ENCODE data around the gene DUOX2.

Gene DUOX2

GRCh38 chr15:45114076-45114750, at the start of gene DUOX2, which contains the start of gene DUOXA2:
DUOX2 (minus strand) TSS chr15:45114172; CDS start chr15:45113411, 761 bp downstream.
DUOXA2 (plus strand) TSS chr15:45114326; CDS start chr15:45114606, 280 bp downstream.
- DNase-seq (ENCODE audit: low read depth in 2 of 2) = no peak

GRCh38 chr15:45163508-45163856, 49.5 kb upstream of the DUOX2 start:
- DNase-seq (ENCODE audit: low read depth in 2 of 2) = no peak

DNA sequence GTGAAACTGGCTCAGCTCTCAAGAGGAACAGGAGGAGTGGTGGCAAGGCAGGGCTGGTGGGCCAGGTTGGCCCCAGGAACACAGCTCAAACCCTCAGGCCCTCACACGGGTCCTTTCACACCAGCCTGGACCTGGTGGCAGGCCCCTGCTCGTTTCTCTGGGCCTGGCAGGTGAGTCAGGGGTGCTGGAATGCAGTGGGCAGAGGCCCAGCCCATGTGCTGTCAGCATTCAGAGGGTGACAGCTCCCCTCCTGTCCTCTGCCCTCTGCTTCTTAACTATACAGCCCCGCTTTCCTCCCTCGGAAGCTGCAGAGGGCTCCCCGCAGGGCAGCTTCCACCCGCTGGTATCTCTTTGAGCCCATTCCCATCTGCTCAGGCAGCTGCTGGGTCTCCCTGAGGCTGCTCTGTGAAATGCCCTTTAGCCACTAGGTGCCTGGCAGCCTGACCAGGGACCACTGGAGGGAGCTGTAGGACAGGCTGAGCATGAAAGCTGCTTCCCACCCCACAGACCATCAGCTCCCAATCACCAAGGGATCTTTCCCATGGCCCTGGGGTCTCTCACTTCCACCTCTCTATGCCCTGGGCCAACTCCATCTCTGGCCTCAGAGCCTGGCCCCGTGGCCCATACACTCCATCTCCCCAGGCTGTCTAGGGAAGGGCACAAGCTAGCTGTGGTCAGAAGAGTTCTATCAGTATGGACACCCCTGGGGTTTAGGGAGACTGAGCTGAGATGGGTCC, 49.0 kb upstream of the DUOX2 start:
- DNase-seq (ENCODE audit: low read depth in 2 of 2) = peak; percentile 37 to 41

GRCh38 chr15:45161666-45162065, 47.7 kb upstream of the DUOX2 start:
- DNase-seq (ENCODE audit: low read depth in 2 of 2) = no peak

DNA sequence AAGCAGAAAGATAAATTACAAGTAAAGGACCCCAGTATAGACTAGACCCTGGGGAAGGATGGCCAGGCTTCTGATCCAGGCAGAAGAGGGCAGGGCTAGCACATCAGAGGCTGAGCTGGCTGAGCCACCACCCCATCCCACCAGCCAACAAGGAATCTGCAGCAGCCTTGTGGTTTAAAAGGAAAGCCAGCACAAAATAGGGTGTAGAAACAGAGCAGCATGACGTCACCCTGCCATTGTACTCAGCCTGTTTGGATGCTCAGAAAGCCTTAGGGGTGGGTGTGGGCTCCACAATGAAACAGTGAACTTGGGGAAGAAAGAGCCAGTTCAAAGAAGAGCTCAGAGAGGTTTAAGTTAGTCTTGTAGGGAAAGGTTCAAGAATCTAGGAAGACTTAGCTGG, 44.0 kb upstream of the DUOX2 start:
- no peak for DNase-seq (ENCODE audit: low read depth in 2 of 2)

DNA sequence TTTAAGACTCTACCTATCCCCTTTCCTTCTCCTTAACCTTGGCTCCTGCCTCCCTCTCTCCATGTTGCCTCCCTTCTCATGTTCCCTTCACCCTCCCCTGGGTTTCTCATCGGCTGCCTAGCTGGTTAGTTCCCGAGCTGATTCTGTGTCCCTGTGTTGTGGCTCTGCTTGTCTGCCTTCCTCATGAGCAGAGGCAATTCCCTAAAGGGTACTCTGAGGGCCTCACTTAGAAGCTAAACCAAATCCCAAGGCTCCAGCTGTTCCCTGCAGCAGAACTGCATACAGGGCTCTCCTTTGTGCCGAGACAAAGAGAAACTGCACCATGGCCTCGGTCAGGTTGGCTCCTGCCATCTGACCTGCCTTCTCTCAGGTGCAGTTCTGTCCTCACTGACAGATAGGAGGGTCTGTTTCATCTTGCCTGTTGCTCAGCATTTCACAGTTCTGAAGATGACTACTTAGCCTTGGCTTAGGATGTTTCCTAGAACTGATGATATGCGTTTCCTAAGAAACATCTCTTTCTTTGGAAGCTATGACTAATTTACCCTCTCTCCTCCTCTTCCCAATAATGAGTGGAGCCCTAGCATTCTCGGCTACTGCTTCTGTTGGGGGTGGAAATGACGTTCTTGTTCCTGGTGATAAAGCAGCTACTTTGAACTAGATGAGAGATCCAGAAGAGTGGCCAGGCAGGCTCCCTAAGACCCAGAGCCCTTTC, 42.9 kb upstream of the DUOX2 start:
- no peak for DNase-seq (ENCODE audit: low read depth in 2 of 2)

DNA sequence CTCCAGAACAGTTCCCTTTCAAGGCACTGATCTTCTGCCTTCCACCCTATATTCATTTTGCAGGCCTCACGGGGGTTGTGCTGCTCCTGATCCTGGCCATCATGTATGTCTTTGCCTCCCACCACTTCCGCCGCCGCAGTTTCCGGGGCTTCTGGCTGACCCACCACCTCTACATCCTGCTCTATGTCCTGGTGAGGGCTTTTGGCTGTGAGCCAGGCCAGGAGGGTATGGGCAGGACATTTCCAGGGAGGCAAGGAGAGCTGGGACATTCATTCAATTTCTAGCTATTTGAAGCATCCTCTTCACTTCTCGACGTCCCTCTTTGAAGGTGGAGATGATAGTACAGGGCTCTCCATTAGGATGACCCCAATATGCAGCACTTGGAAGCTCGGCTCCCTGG, 41.8 kb upstream of the DUOX2 start:
- DNase-seq (ENCODE audit: low read depth in 2 of 2) = no peak

DNA sequence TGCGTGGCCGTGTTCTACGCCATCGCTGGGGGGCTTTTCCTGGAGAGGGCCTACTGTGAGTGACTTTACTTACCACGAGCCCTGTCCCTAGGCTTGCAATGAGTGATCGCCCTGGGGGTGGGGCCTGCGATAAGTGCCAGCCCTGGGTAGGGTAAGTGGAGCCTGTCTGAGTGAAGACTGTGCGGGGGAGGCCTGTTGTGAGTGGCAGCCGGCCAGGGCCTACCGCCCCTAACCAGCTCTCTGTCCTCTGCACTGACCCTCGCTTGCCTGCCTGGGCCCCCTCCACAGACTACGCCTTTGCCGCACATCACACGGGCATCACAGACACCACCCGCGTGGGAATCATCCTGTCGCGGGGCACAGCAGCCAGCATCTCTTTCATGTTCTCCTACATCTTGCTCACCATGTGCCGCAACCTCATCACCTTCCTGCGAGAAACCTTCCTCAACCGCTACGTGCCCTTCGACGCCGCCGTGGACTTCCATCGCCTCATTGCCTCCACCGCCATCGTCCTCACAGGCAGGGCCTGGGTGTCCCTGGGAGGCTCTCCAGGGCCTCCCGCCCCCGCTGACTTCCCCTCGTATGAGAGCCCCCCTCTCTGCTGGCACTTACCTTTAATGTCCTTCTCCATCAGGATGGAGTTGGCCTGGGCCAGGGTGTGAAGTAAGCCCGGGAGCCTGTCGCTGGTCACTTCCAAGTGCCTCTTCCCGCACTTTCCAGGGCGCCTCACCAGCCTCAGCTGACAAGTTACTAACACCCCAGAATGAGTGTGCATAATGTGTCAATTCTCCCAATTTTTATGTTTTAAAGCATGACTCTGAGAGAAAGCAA, 38.2 kb upstream of the DUOX2 start:
- DNase-seq (ENCODE audit: low read depth in 2 of 2) = no peak

DNA sequence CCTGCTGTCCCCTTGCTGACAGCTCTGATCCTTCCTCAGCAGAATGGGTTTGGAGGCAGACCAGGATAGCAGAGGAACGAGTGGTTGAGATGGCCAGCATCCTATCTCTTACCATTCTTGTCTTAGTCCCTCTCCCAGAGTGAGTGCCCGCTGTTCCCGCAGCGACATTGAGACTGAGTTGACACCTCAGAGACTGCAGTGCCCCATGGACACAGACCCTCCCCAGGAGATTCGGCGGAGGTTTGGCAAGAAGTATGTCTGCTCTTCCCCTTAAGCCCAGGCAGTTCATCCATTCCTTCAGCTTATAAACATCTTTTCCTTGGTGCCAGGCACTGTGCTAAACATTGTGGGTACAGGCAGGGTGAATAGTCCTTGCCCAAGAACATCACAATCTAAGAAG, 37.0 kb upstream of the DUOX2 start:
- no peak for DNase-seq (ENCODE audit: low read depth in 2 of 2)

- no peak for DNase-seq (ENCODE audit: low read depth in 2 of 2)
These were observed 36.5 kb upstream of the DUOX2 start for GRCh38 chr15:45150481-45150880.

GRCh38 chr15:45149060-45149459, 35.1 kb upstream of the DUOX2 start:
- no peak for DNase-seq (ENCODE audit: low read depth in 2 of 2)

- DNase-seq (ENCODE audit: low read depth in 2 of 2) = no peak
These were observed 34.4 kb upstream of the DUOX2 start for GRCh38 chr15:45148076-45149059.

- DNase-seq (ENCODE audit: low read depth in 2 of 2) = no peak
These were observed 33.6 kb upstream of the DUOX2 start for GRCh38 chr15:45147606-45148005.

- DNase-seq (ENCODE audit: low read depth in 2 of 2) = no peak
These were observed 32.4 kb upstream of the DUOX2 start for GRCh38 chr15:45146405-45146804.

DNA sequence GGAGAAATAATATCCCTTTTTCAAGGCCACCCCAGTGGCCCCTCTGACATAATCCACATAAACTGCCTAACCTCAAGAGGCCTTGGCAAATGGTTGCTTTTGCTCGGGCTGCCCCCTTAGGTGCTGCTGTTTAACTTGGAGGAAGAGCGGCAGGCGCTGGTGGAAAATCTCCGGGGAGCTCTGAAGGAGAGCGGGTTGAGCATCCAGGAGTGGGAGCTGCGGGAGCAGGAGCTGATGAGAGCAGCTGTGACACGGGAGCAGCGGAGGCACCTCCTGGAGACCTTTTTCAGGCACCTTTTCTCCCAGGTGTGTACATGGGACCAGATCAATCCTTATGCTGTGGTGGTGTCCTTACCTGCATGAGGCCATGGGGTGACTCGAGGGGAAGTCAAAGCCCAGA, 30.8 kb upstream of the DUOX2 start:
- DNase-seq (ENCODE audit: low read depth in 2 of 2) = no peak

DNA sequence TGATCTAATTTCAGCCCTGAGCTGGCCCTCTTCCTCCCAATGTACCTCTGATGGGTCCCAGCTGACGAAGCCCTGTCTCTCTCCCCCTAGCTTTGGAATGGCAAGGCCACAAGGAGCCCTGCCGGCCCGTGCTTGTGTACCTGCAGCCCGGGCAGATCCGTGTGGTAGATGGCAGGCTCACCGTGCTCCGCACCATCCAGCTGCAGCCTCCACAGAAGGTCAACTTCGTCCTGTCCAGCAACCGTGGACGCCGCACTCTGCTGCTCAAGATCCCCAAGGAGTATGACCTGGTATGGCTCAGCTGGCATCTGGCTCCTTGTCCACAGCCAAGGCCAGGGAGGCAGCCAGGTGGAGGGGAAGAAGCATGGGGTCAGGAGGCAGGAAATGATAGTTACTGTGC, 30.0 kb upstream of the DUOX2 start:
- no peak for DNase-seq (ENCODE audit: low read depth in 2 of 2)

- no peak for DNase-seq (ENCODE audit: low read depth in 2 of 2)
These were observed 29.1 kb upstream of the DUOX2 start for GRCh38 chr15:45143056-45143455.

- DNase-seq (ENCODE audit: low read depth in 2 of 2) = no peak
These were observed 27.4 kb upstream of the DUOX2 start for GRCh38 chr15:45141386-45141785.

DNA sequence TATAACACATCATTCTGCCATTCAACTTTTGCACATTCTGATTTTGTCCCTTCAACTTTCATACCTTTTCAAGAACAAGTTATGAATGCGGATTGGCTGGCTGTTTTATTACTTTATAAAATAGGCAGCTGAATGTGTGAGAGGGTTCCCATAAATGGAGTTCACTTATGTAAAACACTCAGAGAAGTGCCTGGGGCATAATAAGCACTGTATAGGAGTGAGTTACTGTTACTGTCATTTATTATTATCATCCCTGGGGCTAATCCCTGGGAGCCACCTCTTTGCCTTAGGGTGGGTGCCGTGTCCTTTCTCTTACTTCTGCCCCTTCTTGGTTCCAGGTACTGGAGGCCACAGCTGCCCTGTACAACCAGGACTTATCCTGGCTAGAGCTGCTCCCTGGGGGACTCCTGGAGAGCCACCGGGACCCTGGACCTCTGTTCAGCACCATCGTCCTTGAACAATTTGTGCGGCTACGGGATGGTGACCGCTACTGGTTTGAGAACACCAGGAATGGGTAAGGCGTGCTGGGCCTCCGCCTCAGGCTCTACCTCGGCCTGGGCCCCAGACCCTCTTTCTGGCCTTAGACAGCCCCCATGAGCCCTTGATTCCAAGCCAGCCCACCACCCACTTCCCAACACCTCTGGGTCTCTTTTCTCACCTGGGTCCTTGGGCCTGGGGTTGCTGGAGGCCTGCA, 26.7 kb upstream of the DUOX2 start:
- DNase-seq (ENCODE audit: low read depth in 2 of 2) = no peak

DNA sequence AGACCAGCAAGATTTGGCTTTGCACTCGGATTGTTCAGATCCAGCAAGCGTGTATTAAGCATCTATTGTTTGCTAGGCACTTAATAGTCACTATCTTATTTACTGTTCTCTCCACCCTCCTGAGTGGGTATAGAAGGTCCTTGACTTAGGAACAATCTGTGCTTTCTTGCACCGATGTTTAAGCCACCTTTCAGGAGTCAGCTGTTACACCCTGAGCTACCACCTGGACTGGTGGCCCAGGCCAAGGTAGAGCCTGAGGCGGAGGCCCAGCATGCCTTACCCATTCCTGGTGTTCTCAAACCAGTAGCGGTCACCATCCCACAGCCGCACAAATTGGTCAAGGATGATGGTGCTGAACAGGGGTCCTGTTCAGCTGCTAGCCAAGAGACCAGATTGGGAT, 25.8 kb upstream of the DUOX2 start:
- DNase-seq (ENCODE audit: low read depth in 2 of 2) = no peak

Data from stimulated activated CD4-positive, alpha-beta T cell treated with anti-CD3 and anti-CD28 coated beads, Interleukin-1b, Interleukin-23, amount 100 ng/mL, for 4 hours (primary cell).